Omental fat pad (tissue), 4 donors: ENCODE data around the gene SORCS2. TPM values are rescaled to one million over a fixed set of nuclear protein-coding genes. Genes with fewer than 3 reads are reported as not detected.

Experiments used
- ATAC-seq: fragments of 150-250 bp; one replicate; pipeline ENCODE4 v1.9.1; 2016; ENCODE audit warnings: mild to moderate bottlenecking, moderate library complexity; ENCODE audit not compliant: low FRiP score
- DNase-seq: peaks from one replicate; pipeline ENCODE4 v3.0.0-alpha.2; 2019; ENCODE audit warnings: low spot score
- CTCF ChIP-seq, 3 donors: fragments of 450-650 bp; IDR thresholded peaks; one replicate each; pipeline ENCODE4 v1.5.1; 2016 to 2017; ENCODE audit warnings: antibody characterized with exemption in 3 of 3, mild to moderate bottlenecking in 3 of 3, moderate library complexity in 2 of 3
- total RNA-seq, 4 donors: library from RNA; depleted of rRNA; stranded (reverse); fragments of >200 nt; gene quantifications; one replicate each; pipeline ENCODE4 v1.1.0, GENCODE V29; 2016

The SORCS2 gene
- total RNA-seq, 4 donors from 2014 or later = 0.63 to 4.6 (median 1.2) TPM

GRCh38 chr4:7399440-7400234 lies 207.3 kb downstream of the SORCS2 start:
- DNase-seq (no peak), ATAC-seq (no peak)
- TF ChIP-seq CTCF (IDR thresholded peaks at IDR 0.05) = no peak

GRCh38 chr4:7400671-7401298 lies 208.4 kb downstream of the SORCS2 start:
- ATAC-seq = no peak
- no peak for TF ChIP-seq CTCF (IDR thresholded peaks at IDR 0.05)
- DNase-seq = no peak

GRCh38 chr4:7402526-7402925 lies 210.2 kb downstream of the SORCS2 start:
- TF ChIP-seq CTCF (IDR thresholded peaks at IDR 0.05) = no peak
- ATAC-seq = peak; percentile 86
- DNase-seq = no peak

GRCh38 chr4:7403001-7403400 lies 210.7 kb downstream of the SORCS2 start:
- ATAC-seq (peak; percentile 83), DNase-seq (no peak)
- TF ChIP-seq CTCF (IDR thresholded peaks at IDR 0.05) = no peak

GRCh38 chr4:7408166-7408565 lies 215.8 kb downstream of the SORCS2 start:
- DNase-seq (no peak), ATAC-seq (no peak)
- TF ChIP-seq CTCF (IDR thresholded peaks at IDR 0.05) = no peak

- DNase-seq (no peak), ATAC-seq (no peak)
- TF ChIP-seq CTCF (IDR thresholded peaks at IDR 0.05) = no peak
Observed at GRCh38 chr4:7410446-7410845, 218.1 kb downstream of the SORCS2 start.

GRCh38 chr4:7411491-7411890 lies 219.2 kb downstream of the SORCS2 start:
- ATAC-seq (no peak), DNase-seq (no peak)
- TF ChIP-seq CTCF (IDR thresholded peaks at IDR 0.05) = no peak
